Peyer's patch (tissue), 4 donors: ENCODE measurements around the gene RRP15.

ENCODE experiments used
- CTCF ChIP-seq, 6 experiments: fragments of 450-650 bp in 4 of 6; fragments of 200-600 bp in 2 of 6; sonication (generic) in 1 of 6; IDR thresholded peaks; one replicate each; pipeline ENCODE4 v1.5.1; 2017 to 2019; ENCODE audit warnings: antibody characterized with exemption in 6 of 6, mild to moderate bottlenecking in 3 of 6, moderate library complexity in 1 of 6
- POLR2A ChIP-seq, 2 donors: fragments of 450-650 bp; IDR thresholded peaks; one replicate each; pipeline ENCODE4 v1.5.1; 2017; ENCODE audit warnings: antibody characterized with exemption in 2 of 2, mild to moderate bottlenecking in 2 of 2, moderate library complexity in 2 of 2

- TF ChIP-seq CTCF (IDR thresholded peaks at IDR 0.05) (no peak), POLR2A (IDR thresholded peaks at IDR 0.05) (no peak)
Measured at GRCh38 chr1:218352075-218352438, 67.0 kb downstream of the RRP15 start.
